NCI-H2107 treated with DMSO at 0.1 percent for 48 hours (cell line): ENCODE results near the gene TCEAL3.
"Not testable (repeated sequence)": the region's sequence is repeated elsewhere in the genome, so short reads cannot be mapped to it uniquely, and the experiment has no call there.

Source experiments
- DNase-seq: peaks from one replicate; lab custom pipeline; 2025; ENCODE audit not compliant: unreplicated experiment; lab: John Stamatoyannopoulos, UW

Gene TCEAL3

DNA sequence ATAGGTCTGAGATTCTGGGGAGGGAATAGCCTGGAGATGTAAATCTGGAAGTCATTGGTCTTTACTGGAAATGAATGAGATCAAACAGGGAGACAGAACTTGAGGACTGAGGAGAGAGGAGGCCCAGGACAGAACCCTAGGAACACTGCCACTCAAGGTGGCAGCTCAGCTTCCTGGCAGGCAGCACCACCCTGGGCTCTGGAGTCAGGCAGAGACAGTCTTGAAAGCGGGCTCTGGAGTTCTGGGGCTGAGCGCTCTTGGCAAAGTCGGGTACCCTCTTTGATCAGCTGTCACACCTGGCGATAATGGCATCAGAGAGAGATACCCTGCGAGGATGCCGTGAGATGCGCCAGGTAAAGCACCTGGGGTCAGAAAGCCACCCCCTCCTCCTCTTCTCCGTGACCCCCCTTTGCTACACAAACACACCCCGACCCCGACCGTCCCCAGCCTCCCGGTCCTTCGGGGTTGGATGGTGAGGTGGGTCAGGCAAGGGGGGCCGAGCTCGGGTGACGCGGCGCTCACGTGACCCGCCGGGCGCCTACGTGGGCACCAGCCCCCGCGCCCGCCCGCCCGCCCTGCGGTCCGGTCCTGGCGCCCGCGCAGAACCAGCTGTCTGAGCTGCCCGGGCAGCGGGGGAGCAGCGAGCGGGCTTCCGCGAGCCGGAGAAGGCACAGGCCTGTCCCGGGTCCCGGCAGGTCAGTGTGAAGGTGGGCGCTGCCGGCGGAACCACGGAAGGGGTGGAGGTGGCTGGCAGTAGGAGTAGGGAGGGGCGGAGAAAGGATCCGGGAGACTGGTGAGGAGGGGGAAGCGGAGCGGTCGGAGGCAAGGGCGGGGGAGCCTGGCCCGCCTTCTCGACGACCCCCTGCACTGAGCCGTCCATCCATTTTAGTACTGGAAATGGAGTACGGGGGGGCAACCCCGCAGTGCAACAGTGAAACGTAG lies at the start of gene TCEAL3:
Gene TCEAL3, plus strand, starts transcription at position 600 of the 942 bp plus-strand sequence. CDS start 1,102 bp downstream, outside the sequence.
- DNase-seq = no peak

- no peak for DNase-seq
Observed at GRCh38 chrX:103560256-103560655, 47.5 kb upstream of the TCEAL3 start.

GRCh38 chrX:103562801-103563200 lies 45.0 kb upstream of the TCEAL3 start:
- DNase-seq = no peak

DNA sequence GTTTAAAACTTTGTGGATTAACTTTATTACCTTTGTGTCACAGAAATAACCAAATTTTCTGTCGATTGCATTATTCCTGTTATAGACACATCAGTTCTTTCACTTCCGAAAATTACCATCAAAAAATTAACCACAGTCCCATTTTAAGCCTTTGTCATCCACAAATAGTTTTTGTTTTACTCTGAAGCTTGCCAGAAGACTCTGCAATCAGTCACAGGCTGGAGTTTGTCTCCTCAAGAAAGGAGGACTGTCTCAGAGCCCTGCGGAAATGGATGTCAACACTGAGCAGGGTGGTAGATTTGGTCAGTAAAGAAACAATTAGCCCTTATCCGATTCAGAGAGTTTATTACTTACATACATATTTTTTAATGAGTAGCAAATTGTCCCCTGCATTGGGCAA lies 42.6 kb upstream of the TCEAL3 start:
- DNase-seq = no peak

GRCh38 chrX:103565752-103566151 lies 42.0 kb upstream of the TCEAL3 start:
- no peak for DNase-seq

- no peak for DNase-seq
Observed at GRCh38 chrX:103571121-103571520, 36.6 kb upstream of the TCEAL3 start.

GRCh38 chrX:103571726-103572125 lies 36.0 kb upstream of the TCEAL3 start:
- DNase-seq = no peak

GRCh38 chrX:103573202-103573601 lies 34.6 kb upstream of the TCEAL3 start:
- DNase-seq = no peak

DNA sequence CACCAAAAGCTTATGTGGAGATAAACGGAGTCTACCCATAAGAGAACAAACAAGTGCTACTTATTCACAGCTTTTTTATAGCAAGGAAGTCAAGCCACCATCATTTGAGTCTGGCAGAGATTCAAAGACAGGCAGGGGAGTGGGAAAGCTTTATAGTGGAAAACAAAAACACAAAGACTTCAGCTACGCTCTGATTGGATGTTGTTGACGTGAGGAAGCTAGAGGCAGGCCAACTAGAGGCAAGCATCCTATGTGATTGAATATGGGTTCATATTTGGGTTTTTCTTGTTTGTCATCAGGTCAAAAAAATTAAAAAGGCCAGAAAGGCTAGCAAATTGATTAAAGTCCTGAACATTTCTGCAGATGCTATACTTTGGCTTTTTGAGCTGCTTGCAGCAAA lies 23.2 kb upstream of the TCEAL3 start:
- DNase-seq = peak; percentile 59

DNA sequence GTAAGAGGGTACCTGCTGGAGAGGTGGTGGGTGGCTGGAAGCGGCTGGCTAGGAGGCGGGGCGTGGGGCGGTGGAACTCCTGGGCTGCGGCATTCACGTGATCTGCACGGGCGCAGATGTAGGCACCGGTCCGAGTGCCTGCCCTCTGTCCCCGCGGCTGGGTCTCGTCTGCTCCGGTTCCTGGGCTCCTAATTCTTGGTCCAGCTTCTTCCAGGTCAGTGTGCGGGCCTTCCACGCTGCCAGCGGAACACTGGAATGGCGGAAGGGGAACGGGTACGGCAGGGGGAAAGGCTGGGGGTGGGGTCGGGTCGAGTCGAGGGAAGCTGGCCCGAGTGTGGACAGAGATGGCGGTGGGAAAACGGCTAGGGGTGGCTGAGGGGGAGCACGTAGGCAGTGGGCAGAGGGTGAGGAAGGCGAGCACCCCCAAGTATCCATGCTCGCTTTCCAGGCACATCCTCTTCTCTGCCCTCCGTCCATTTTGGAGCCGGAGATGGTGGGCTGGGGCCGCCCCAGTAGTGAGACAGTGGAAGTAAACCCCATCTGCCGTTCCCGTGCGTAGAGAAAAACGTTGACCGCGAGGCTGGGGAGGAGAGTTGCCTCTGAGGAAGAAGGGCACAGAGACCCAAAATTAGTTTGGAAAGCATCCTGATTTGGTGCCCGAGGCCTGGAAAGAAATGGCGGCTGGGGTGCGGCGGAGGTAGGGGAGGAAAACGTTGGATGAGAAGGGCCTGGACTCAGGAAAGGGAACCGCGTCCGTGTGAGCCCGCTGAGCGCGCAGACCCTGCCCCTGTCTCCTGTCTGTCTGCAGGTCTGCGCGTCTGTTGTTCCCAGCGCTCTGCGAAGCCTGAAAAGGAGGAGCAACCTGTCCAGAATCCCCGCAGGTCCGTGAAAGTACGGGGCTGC lies 22.1 kb upstream of the TCEAL3 start, which contains the start of gene TCEAL4:
Gene TCEAL4, plus strand, starts transcription at position 105 of the 903 bp plus-strand sequence. CDS start 1,161 bp downstream, outside the sequence.
- DNase-seq = peak; percentile 73

DNA sequence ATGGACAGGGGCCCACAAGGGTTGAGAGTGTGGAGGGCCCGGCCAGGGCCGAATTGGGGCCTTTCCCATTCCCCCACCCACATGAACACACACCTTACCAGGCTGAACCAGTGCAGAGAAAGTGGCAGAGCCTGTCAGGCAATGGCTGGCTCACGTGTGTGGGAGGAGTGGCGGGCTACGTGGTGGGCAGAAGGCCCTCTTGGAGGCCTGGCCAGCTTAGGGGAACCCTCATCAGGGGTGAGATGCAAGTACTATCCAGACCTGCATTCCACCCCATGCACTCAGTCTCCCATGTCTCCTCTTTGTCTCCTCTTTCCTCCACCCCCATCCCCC lies 21.5 kb upstream of the TCEAL3 start:
- no peak for DNase-seq

- DNase-seq = no peak
Observed at GRCh38 chrX:103586659-103587058, 21.1 kb upstream of the TCEAL3 start.

DNA sequence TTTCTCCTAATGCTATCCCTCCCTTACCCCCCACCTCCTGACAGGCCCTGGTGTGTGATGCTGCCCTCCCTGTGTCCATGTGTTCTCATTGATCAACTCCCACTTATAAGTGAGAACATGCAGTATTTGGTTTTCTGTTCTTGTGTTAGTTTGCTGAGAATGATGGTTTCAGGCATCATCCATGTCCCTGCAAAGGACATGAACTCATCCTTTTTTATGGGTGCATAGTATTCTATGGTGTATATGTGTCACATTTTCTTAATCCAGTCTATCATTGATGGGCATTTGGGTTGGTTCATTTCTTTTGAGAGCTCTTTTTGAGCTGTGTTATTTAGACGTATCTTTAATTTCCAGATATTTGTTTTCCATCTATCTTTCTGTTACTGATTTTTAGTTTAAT lies 15.5 kb upstream of the TCEAL3 start:
- DNase-seq = not testable (repeated sequence)

DNA sequence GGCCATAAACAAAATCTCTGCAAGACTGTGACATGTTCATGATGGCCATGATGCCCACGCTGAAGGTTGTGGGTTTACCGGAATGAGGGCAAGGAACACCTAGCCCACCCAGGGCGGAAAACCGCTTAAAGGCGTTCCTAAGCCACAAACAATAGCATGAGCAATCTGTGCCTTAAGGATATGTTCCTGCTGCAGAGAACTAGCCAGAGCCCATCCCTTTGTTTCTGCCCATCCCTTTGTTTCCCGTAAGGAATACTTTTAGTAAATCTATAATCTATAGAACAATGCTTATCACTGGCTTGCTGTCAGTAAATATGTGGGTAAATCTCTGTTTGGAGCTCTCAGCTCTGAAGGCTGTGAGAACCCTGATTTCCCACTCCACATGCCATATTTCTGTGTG lies 12.6 kb upstream of the TCEAL3 start:
- DNase-seq = not testable (repeated sequence)

DNA sequence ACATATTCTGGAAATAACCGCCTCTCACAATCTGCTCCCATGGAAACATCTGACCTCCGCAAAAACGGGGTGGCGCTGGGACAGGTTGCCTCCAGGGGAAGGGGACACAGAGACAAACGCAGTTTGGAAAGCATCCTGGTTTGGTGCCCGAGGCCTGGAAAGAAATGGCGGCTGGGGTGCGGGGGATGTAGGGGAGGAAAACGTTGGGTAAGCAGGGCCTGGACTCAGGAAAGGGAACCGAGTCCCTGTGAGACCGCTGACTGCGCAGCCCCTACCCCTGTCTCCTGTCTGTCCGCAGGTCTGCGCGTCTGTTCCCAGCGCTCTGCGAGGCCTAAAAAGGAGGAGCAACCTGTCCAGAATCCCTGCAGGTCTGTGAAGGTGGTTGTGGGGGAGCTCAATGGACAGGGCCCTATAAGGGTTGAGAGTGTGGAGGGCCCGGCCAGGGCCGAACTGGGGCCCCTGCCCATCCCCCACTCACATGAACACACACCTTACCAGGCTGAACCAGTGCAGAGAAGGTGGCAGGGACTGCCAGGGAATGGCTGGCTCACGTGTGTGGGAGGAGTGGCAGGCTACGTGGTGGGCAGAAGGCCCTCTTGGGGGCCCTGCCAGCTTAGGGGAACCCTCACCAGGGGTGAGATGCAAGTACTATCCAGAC lies 672 bp downstream of the TCEAL3 start:
- no peak for DNase-seq

GRCh38 chrX:103610282-103610681 lies 2.5 kb downstream of the TCEAL3 start:
- DNase-seq = no peak

DNA sequence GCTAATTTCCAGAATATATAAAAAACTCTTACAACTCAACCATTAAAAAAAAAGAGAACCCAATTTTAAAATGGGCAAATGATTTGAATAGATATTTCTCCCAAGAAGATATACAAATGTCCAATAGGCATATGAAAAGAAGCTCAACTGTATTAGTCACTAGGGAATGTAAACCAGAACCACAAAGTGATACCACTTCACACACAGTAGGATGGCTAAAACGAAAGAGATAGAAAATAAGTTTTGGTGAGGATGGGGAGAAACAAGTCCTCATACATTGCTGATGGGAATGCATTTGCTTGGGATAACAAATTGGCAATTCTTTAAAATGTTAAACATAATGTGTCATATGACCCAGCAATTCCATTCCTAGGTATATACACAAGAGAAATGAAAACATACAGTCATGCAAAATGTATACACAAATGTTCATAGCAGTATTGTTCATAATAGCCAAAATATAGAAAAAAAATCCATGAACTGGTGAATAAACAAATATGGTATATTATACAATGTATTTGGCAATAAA lies 5.7 kb downstream of the TCEAL3 start:
- no peak for DNase-seq

DNA sequence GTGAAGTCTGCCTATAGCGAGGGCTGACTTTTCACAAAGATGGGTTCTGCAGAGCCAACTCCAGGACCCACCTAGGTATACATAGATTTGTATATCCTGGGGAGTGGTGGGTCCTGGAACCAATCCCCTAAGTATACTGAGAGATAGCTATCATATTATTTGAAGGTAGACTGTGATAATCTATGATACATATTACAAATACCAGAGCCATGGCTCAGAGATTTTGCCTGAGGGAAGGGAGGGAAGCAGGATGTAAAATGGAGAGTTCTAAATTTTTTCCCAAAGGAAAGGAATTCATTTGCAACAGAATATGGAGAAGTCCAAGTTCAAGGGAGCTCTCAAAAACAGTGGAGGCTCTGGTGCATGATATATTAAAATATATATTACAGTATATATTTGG lies 7.2 kb downstream of the TCEAL3 start:
- no peak for DNase-seq

DNA sequence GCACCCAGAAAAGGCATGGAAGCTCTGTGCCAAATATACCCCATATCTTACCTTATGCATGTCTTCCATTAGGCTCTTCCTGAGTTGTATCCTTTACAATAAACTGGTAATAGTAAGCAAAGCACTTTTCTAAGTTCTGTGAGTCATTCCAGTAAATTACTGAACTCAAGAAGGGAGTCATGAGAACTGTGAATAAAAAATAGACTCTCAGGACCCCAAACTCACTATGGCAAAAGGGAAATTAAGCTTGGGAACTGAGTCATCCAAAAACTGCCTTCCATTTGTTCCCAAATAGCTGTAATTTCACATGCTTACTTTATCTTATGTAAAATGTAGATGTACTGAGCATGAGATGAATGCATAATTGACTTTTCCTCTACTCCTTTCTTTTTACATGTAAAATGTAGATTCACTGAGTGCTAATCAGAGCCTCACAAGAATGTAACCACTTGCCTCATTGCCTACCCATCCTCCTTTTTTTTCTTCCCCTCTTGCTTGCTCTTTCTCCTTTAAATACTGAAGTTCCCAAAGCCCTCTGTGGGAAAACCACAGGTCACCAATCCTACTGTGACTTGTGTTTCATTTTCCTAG lies 8.1 kb downstream of the TCEAL3 start:
- no peak for DNase-seq

DNA sequence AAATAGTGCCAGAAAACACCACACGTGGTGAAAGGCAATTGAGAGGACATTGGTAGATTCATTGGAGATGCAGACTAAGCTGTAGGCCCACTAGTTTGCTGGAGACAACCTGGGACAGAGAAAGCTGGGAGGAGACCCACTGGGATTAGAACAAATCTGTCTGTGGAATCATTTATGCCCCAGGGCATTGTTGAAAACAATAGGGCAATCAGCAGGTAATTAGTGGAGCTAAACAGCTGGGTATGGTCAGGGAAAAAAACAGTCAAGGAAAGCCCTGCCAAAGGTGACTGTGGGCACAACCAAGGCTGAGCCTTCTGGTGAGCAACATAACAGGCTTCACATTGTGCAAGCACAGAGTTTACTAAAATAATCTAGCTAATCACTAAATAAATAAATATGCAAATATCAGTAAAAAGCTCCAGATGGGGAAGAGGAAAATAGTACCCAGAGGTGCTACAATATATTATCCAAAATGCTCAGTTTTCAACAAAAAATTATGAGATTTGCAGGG lies 9.0 kb downstream of the TCEAL3 start:
- DNase-seq = no peak
